Stimulated activated CD4-positive, alpha-beta T cell treated with anti-CD3 and anti-CD28 coated beads, Interleukin-15, amount 100 ng/mL, for 48 hours (primary cell): ENCODE results near the gene GTF2H1.

Source experiments
- DNase-seq, 2 donors: peaks; one replicate each; pipeline ENCODE4 v3.0.0-alpha.2; 2020; ENCODE audit warnings: low read depth in 2 of 2

GTF2H1 gene

GRCh38 chr11:18321969-18322711, at the start of gene GTF2H1, which contains the start of gene HPS5:
Gene GTF2H1, plus strand, starts transcription at chr11:18322567. Its CDS starts 10,508 bp downstream, at chr11:18333075.
Gene HPS5, minus strand, starts transcription at chr11:18322140. Its CDS starts 4,282 bp downstream, at chr11:18317858.
- peak; percentile 91 to 95 for DNase-seq

GRCh38 chr11:18277565-18278271, 44.6 kb upstream of the GTF2H1 start:
- no peak for DNase-seq

- no peak for DNase-seq
Measured at GRCh38 chr11:18280438-18281045, 41.8 kb upstream of the GTF2H1 start.

- no peak for DNase-seq
Measured at GRCh38 chr11:18282626-18283025, 39.7 kb upstream of the GTF2H1 start.

GRCh38 chr11:18285841-18286240, 36.5 kb upstream of the GTF2H1 start:
- no peak for DNase-seq

- no peak for DNase-seq
Measured at GRCh38 chr11:18288911-18289310, 33.5 kb upstream of the GTF2H1 start.

- no peak for DNase-seq
Measured at GRCh38 chr11:18294862-18295261, 27.5 kb upstream of the GTF2H1 start.

GRCh38 chr11:18295316-18295715, 27.1 kb upstream of the GTF2H1 start:
- DNase-seq, result no peak

- no peak for DNase-seq
Measured at GRCh38 chr11:18299721-18300120, 22.6 kb upstream of the GTF2H1 start.

GRCh38 chr11:18304745-18305144, 17.6 kb upstream of the GTF2H1 start:
- no peak for DNase-seq

GRCh38 chr11:18307461-18308139, 14.8 kb upstream of the GTF2H1 start:
- DNase-seq, result no peak

- DNase-seq, result no peak
Measured at GRCh38 chr11:18308242-18308641, 14.1 kb upstream of the GTF2H1 start.

GRCh38 chr11:18309691-18310090, 12.7 kb upstream of the GTF2H1 start:
- DNase-seq, result no peak

- no peak for DNase-seq
Measured at GRCh38 chr11:18310800-18311340, 11.5 kb upstream of the GTF2H1 start.

- no peak for DNase-seq
Measured at GRCh38 chr11:18312012-18312411, 10.4 kb upstream of the GTF2H1 start.

- no peak for DNase-seq
Measured at GRCh38 chr11:18312663-18313420, 9.5 kb upstream of the GTF2H1 start.

GRCh38 chr11:18313965-18314763, 8.2 kb upstream of the GTF2H1 start:
- DNase-seq, result no peak

GRCh38 chr11:18314784-18315523, 7.4 kb upstream of the GTF2H1 start:
- DNase-seq, result no peak

GRCh38 chr11:18315893-18316292, 6.5 kb upstream of the GTF2H1 start:
- no peak for DNase-seq

- DNase-seq, result no peak
Measured at GRCh38 chr11:18317551-18317950, 4.8 kb upstream of the GTF2H1 start.
